SW 1271 (cell line): ENCODE data around the gene UMAD1.

Source experiments
- DNase-seq, 2 experiments: peaks; one replicate each; lab custom pipeline; 2025; lab: John Stamatoyannopoulos, UW

UMAD1 gene

DNA sequence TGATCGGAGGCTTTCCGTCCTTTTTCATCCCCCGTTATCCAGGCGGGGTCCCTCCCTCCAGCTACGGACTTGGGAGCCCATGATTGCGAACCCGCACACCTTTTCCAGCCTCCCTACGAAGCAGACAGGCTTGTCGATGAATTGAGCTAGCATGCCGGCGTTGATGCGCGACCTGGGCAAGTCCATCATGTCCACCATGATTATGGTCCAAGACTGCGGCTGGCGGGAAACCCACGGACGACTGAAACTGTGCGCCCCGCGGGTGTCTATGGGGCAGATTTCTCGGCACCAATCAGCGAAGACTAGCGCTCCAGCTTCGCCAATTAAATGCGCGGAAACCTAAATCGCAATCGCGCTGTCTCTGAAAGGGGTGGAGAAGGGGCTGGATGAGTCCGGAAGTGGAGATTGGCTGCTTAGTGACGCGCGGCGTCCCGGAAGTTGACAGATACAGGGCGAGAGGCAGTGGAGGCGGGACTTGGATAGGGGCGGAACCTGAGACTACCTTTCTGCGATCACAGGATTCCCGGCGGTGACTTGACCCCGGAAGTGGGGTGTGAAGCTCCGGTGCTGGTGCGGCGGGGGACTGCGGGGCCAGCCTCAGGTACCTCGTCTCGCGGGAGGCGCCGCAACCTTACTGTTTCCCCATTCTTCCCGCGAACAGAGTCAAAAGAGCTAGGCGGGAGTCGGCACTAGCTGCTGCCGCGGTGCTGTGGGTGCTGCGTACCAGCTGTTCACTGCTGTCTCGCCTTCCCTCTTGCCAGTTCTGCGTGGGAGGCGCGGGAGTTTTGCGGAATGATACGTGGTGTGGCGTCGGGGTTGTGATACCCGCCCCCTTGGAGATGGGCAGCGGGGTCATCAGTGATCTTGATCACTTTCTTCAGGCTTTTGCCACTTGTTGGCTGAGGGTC, at the start of gene UMAD1:
Gene UMAD1 (plus strand): TSS at position 532 of the 908 bp plus-strand sequence. CDS start 32,620 bp downstream, outside the sequence.
- DNase-seq: peak; percentile 100

DNA sequence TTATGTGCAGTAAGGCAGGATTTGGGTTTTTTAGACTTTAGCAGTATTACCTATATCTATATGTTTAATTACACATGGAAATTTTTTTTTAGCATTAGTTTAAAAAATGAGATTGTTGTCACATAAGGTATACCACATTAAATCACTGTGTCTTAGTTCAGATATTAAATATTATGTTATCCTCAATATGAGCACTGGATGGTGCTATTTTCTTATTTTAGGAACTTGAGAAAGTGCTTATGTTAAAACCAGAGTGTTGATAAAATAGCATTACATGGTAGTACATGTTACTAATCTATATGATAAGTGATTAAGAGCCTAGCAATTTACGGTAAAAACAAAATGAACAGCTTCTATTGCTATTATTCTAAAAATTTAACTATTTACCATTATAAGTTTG, 45.1 kb upstream of the UMAD1 start:
- peak in 1 of 2 experiments; percentile 48 for DNase-seq

DNA sequence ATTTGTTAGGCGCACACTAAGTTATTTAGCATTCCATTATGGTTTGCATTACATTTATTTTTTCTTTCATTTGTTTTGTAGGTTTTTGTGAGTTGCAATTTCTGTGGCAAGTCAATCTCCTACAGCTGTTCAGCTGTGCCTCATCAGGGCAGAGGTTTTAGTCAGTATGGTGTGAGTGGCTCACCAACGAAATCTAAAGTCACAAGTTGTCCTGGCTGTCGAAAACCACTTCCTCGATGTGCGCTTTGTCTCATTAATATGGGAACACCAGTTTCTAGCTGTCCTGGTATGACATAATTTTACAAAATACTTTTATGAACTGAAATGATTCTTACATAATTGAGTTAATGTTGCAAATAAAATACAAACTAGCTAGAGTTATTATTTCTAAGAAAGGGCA, 44.4 kb upstream of the UMAD1 start:
- no peak for DNase-seq

DNA sequence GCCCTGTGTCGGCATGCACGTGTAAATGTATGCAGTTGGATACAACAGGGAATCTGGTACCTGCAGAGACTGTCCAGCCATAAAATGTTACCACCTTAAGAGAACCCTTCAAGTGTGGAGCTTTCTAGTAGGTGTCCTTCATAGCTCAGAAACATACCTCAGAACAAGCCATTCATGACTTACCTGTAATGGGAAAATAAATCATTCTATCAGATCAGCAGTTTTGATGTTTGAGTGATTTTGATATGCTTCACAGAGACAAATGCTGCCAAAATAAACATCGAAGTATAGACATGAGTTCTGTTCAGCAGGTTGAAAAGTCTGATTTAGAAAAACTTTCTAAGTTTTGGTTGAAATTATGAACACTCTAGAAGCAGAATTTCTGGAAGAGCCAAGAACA, 33.5 kb upstream of the UMAD1 start:
- no peak for DNase-seq

DNA sequence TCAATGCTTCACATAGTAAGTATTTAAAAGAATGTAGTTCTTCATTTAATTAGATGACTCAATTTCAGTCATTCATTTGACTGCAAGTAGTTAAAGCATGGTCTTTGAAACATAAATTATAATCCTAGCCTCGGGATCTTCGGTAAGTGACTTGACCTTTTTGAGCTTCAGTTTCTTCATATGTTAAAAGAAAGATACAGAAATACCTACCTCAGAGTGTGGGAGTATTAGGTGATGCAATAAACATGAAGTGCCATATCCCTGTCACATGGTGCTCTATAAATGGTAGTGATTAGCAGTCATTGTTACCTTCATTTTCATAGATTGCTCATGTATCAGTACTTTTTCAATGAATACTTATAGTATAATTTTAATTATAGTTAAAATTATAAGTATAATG, 31.2 kb upstream of the UMAD1 start:
- no peak for DNase-seq

DNA sequence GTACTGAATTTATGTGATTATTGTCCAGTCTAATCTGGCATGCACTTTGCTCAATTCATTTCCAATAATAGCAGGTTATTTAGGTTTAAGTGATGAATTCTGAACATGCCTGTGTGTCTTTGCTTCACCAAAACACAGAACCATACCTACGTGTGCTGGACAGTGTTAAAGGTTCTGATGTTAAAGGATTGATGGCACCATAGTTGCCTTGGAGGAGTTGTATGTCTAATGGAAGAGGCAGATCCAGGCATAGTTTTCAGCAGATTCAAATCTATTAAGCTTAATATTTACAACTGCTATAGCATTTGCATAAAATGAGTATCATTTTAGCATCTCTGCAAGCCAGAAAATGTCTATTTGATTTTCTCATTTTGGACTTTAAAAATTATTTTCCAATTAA, 28.0 kb upstream of the UMAD1 start:
- no peak for DNase-seq

DNA sequence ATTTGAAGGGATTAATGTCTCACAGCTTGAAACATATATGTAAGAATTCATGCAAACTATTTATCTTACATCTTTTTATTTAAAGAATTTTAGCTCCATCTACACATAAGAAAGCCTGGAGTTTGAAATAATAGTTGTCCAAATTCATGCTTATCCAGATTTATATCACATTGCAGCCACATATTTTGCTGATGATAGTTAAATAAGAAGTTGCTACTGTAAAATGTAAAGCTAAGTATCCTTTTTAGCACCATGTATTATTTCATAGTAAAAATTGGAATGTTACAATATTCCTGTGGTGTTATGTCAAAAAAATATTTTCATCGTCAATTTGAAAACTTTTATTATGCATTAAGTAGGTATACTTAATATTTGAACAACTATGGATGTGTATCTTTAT, 27.3 kb upstream of the UMAD1 start:
- no peak for DNase-seq

DNA sequence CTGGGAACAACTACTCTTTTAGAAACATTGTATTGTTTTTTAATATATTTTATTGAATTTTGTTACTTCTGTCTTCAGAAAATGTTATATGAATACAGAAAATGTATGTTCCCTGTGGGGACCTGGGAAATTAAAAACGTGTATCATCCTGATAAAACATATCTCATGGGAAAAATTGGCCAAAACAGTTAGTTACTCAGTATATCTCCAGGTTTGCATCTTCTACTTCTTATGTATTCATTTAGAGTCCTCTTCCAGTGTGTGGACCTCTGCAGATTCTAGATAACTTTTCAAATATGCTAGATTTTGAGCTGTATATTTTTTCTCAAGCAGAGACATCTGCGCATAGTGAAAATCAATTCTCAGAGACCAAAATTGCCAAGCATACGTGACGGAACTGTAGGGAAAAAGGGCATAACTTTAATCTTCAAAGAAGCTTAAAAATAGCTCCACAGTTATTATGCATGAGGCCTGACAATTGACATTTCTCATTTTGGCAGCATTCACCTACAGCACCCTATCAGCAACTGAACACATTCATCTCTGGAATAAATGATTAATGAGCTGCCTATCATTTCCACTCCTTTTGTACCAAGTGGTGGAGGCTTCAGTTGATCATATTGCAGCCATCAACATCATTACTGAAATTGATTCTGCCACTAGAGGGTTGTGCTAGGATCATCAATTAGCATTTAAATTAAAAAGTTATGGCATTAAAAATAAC, 26.4 kb upstream of the UMAD1 start:
- DNase-seq: no peak

DNA sequence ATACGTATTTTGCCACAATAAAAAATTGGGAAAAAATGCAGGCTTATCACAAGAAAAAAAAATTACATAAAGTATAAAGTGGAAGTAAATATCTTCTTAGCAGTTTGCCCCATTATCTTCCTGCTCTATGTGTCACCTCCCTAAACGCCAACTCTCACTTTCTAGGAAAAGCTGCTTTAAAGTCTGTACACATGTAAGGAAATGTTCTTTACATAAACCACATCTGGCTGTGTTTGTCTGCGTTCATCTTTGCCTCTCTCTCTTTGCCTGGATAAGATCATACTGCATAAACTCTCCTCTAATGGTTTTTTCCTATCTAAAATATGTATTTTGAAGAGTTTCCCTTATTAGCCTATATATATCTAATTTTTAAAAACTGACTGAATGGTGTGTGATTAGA, 23.0 kb upstream of the UMAD1 start:
- no peak for DNase-seq

DNA sequence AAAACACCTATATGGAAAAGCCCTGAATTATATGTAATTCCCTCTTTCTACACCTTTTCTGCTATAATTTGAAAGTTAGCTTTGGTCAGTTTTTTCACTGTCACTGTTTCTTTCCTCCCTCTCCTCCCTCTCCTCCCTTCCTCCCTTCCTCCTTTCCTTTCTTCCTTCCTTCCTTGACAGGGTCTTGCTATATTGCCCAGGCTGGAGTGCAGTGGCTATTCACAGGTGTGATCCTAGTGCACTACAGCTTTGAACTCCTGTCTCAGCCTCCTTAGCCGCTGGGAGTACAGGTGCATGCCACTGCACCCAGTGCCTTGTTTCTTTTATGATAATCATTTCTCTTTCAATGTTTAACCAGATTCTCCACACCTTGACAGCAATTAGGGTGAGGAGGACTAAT, 22.1 kb upstream of the UMAD1 start:
- no peak for DNase-seq

DNA sequence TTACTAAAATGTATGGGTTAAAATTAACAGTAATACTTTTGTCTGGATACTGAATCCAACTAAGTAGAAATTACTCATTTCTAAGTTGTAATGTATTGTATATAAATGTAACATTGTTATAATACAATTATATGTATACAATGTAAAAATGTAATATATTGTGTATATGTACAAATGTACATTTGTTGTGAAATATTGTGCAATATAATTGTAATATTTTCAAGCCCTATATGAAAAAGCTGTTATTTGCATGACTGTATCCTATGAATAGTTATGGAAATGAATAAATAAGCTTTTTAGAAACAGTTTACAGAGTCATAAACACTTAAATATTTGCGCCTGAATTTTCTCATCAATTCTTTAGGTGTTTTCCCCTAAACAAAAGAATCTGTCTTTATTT, 20.3 kb upstream of the UMAD1 start:
- no peak for DNase-seq

DNA sequence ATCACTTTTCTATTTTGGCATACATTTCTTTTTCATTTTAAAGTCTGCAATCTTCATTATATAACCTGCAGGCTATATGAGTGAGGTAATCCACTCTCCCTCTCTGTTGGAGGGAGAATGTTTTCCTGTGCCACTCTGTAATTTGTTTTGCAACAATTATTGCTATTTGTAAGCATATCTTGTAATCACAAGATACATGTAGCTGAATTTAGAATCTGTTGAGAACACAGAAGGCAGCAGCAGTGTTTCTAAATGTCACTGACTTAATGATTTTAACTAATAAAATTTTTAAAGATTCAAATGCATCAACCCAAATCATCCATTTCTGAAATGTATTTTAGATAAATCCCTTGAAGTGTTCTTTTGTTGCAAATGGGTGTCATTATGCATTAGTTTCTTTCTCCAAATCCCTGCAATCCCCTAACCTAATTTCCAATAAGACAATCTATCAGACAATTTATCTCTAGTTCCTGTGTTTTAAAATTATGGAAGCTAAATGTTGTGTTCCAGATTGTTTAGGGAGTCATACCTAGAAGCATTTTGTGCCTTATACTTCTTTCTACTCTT, 19.8 kb upstream of the UMAD1 start:
- DNase-seq: no peak

DNA sequence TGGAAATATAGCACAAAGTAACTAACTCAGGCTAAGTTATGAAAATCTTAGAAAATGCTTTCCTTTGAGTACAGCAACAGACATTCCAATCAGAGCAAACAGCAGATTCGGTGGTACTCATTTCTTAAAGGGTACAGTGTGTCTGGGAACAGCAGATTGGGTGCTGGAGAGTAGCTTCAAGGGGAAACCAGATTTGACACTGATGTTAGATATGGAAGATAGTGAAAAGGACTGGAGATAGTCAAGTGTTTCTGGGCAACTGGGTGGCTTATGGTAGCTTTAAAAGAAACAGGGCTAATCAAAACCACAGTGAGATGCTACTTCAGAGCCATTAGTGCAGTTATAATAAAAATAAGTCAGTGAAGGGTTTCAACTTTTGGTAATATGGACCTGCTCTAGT, 12.1 kb upstream of the UMAD1 start:
- no peak for DNase-seq

DNA sequence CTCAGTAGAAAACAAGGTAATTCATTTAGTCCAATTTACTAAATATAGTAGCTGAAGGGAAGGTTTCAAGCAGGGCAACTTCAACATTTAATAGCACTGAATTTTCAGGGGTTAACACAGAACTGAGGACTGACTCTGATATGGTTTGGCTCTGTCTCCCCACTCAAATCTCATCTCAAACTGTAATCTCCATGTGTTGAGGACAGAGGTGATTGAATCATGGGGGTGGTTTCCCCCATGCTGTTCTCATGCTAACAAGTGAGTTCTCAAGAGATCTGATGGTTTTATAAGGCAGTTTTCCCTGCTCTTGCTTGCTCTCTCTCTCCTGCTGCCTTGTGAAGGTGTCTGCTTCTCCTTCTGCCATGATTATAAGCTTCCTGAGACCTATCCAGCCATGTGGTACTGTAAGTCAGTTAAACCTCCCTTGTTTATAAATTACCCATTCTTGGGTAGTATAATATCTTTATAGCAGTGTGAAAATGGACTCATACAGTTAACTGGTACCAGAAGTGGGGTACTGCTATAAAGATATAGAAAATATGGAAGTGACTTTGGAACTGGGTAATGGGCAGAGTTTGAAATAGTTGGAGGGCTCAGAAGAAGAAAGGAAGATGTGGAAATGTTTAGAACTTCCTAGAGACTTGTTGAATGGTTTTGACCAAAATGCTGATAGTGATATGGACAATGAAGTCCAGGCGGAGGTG, 9.8 kb upstream of the UMAD1 start:
- no peak for DNase-seq

DNA sequence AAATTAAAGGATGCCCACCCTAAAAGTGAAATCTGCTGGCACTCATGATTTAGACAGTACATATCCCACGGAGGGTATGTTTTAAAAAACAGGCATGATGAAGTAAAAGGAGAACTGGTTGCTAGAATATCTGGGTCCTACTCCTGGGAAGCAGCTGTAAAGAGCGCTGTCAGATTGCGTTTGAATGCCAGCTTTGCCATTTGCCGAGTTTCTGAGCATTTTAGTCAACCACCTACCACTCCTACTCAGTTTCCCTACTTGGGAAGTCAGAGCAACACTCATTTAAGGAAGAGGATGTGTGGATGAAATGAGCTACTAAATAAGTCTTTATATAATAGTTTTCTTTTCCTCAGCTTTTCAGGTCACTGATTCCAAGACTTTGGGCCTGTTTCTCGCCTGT, 1.1 kb upstream of the UMAD1 start:
- DNase-seq: peak in 1 of 2 experiments; percentile 34

DNA sequence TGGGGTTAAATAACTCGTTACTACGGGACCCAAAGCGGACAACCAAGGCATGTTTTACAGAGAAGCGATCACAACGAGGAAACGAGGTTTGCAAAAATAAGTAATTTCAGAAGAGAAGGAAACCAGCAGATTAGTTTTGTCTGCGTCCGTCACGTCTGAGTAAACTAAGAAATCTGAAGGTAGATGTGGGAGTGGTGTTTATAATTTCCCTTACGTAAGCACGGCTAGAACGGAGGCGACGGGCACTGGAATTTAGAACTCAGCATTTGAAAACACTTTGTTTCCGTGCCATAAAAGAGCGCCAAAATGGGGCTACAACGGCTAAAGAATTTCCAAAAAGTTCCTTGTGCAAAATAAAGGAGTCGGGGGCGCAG, 718 bp upstream of the UMAD1 start:
- DNase-seq: peak in 1 of 2 experiments; percentile 50

DNA sequence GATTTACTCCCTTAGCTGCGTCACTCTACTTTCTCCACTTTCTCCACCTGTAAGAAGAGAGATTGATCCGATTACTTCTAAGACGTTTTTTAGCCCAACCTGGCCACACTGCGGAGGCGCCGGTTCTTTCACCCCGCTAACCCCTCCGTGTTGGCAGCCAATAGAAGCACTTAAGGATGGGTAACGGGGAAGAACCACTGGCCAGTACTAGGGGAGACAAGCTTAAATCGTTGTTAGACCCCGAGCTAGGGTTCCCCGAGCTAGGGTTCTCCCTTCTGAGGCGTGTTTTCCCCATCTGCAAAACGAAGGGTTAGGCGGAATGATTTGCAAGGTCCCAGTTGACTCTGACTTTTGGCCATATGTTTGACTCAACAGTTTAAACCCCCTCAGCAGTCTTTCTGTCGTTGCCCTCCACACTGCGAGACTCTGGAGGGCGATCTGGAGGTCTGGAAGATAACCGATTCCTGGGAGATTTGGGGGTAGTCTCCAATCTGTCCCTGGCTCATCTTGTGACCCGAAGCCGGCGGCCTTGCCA, 644 bp downstream of the UMAD1 start:
- peak in 1 of 2 experiments; percentile 68 for DNase-seq

DNA sequence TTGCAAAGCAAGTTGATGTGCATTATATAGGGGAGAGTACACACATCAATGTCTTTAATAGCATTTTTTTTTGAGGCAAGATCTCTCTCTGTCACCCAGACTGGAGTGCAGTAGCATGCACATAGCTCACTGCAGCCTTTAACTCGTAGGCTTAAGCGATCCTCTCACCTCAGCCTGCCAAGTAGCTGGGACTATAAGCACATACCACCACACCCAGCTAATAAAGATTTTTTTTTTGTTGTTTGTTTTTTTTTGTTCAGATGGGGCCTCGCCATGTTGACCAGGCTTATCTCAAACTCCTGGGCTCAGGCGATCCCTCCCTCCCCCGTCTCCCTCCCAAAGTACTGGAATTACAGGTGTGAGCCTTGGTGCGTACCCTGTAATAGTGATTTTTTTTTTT, 1.5 kb downstream of the UMAD1 start:
- no peak for DNase-seq

DNA sequence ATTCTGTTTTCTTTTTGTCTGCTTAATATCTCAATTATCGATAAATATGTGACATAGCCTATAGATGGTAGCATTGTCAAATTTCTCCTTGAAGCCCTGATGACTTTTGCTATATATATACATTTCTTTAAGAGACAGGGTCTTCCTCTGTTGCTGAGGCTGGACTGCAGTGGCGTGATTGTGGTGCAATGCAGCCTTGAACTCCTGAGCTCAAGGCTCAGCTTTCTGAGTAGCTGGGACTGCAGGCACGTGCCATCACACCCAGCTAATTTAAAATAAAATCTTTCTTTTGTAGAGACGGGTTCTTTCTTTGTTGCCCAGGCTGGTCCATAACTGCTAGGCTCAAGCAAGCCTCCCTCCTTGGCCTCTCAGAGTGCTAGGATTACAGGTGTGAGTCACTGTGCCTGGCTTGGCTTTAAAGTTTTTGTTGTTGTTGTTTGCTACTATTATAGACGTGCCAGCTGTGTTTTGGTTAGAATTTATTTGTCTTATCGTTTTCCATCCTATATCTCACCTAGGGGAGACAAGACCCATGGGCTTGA, 7.0 kb downstream of the UMAD1 start:
- DNase-seq: no peak

DNA sequence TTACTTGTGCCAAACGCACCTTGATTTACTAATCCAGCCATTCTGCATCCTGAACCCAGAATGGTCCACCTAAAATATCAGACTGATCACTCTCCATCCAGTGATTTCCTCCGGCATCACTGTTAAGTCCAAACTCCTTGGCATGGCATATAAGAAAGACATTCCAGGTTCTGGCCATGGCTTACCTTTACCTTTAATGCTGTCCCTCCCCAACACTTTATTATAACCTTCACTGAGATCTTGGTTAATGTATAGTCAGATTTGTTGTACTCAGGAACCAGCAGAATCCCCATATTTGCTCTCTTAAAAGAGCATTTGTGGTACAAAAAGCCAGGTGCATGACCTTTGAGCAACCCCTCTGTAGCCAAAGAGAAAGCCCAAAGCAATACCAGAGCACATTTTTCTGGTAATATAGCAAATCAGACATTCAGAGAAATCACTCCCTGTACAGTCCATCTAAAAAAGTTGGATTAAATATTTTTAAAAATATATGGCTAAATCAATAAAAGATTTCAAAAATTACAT, 10.2 kb downstream of the UMAD1 start:
- no peak for DNase-seq

DNA sequence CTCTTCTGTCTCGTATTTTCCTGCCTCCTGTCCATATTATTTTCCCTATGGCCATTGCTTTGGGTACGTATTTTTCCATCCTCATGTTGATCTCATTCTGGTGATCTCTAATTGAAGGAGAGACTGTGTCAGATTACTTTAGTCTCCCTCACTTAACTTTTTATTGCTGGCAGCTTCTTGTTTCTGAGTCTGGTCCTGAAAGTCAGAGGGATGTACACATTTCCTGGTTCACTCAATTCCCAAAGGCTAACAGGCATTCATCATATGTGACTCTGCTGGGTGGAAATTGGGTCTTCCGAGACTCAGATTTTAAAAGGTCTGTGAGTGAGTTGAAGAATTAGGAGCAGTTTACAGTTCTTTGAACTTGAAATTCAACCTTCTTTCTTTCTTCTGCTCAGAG, 10.9 kb downstream of the UMAD1 start:
- DNase-seq: no peak
